Measurements from ENCODE around the gene ATP2B1. TPM values are rescaled to one million over a fixed set of nuclear protein-coding genes. Genes with fewer than 3 reads are reported as not detected.

Gene ATP2B1
- total RNA-seq, 1 donor from 2014 or later, result 12.3 TPM

DNA sequence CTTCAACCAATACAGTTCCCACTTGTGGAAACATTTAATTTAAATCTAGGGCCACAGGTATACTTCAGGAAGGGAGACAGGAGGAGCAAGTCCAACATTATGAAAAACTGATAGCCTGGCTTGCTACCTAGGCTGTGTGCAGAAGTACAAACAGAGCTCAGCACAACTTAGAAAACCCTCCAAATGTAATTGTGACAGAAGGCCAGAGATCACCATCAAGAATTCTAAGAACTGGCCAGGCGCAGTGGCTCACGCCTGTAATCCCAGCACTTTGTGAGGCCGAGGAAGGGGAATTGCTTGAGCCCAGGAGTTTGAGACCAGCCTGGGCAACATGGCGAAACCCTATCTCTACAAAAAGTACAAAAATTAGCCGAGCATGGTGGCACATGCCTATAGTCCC lies 14.1 kb downstream of the ATP2B1 start:
- ATAC-seq, result no peak
- DNase-seq (ENCODE audit: low spot score), result no peak

DNA sequence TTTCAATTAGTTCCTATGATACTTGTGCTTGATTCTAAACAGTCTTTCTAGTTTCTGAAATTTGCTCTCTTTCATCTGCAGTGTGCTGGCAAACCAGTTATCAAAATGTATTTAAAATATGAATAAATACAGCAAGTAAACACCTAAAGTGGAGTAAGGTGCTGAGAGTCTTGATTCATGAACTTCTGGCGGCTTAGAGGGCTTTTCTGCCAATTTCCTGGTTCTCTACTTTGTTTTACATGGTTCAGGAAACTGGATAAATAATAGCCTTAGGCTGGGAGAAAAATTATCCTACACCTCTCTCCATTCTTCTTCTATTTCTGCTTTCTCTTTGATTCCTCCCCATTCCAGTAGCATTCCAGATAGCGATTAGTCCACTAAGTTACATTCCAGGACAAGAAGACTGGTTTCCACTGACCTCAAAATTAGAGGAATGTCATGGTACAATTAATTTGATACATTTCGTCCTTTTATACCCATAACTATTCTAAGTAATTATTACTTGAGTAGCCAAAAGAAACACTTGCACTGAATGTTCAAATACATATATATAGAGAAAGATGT lies 14.9 kb downstream of the ATP2B1 start:
- ATAC-seq (no peak), DNase-seq (ENCODE audit: low spot score) (no peak)

DNA sequence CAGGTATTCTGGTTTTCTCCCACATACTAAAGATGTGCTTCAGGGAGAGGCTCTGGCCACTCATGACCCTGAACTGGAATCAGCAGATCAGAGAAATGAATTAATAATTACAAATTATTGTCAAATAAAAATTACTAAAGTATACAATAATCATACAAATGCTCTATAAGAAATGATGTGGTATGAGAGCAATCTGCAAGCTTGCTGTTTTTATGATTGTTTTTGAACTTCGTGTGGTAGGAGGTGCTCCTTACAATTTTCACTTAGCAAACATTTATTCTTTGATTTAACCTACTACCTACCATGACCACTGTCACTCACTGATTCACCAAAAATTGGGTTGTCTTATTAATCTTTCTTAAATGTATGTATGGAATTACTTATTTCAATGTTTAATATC lies 16.2 kb downstream of the ATP2B1 start:
- no peak for ATAC-seq
- no peak for DNase-seq (ENCODE audit: low spot score)

DNA sequence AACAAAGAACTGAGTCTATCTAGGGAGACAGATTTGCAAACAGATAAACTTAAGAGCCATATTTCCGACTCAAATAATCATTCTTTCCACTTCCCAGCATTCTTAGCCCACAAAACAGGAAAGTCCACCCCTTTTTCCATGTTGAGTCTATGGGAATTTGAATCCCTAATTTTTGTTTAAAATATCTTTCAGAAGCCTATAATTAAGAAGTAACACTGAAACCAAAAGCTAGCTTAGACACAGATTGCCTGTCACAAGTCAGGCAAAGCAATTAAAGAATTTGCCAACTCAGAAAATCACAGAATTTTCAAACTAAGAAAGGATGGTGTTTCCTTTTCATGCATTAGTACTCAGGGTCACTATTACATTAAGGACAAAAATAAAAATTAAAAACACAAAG lies 17.0 kb downstream of the ATP2B1 start:
- DNase-seq (ENCODE audit: low spot score) (no peak), ATAC-seq (no peak)

- ATAC-seq (no peak), DNase-seq (ENCODE audit: low spot score) (no peak)
Observed at GRCh38 chr12:89690925-89691324, 17.7 kb downstream of the ATP2B1 start.

- ATAC-seq (no peak), DNase-seq (ENCODE audit: low spot score) (no peak)
Observed at GRCh38 chr12:89689306-89689705, 19.3 kb downstream of the ATP2B1 start.

GRCh38 chr12:89686311-89686710 lies 22.3 kb downstream of the ATP2B1 start:
- DNase-seq (ENCODE audit: low spot score) (no peak), ATAC-seq (no peak)

DNA sequence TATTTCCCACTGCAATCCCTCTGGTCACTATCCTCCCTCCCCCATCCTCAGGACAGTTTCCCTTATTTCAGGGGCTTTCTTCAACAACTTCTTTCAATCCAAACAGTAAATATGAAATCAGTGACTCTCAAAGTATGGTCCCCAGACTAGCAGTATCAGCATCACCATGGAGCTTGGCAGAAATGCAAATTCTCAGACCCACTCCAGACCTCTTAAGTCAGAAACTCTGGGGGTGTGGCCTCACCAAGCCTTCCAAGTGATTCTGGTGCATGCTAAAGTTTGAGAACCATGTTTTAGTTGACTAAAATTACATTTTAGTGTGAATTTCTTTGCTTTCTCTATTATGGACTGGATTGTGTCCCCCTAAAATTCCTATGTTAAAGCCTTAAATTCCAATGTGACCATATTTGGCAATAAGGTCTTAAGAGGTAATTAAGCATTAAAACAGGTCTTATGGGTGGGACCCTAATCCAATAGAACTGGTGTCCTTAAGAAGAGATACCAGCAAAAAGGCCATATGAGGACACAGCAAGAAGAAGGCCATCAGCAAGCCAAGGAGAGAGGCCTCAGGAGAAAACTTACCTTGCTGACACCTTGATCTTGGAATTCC lies 23.2 kb downstream of the ATP2B1 start:
- ATAC-seq (no peak), DNase-seq (ENCODE audit: low spot score) (no peak)

DNA sequence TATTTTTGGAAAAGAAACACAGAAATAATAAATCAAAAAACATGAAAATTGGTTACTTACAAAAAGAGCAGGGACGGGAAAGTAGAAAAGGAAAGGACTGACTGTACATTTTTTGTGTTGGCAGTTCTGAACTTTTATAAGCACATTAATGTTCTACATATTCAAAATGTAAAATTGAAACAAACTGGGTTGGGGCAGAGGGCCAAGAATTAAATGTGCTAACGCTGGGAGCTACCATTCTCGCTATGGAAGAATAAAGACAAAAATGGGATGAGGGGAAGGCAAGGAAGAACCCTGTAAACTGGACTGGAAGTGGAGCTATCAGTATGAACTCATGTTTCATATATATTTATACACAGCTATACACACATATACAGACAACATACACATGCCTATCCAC lies 24.5 kb downstream of the ATP2B1 start:
- DNase-seq (ENCODE audit: low spot score) (no peak), ATAC-seq (no peak)

DNA sequence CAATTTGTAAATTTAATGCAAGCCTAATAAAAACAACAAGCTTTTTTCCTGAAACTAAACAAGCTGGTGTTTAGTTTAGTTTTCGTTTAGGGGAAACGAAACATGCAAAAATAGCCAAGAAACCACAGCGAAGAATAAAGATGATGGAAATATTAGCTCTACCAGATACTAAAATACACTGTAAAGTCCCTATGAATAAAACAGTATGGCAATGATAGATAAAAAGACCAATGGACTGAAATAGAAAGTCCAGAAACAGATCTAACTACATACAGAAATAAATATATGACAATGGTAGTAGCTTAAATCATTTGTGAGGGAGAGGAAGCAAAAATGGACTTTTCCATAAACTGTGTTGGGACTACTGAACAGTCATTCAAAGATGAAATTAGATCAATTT lies 26.4 kb downstream of the ATP2B1 start:
- ATAC-seq, result no peak

GRCh38 chr12:89680409-89680808 lies 28.2 kb downstream of the ATP2B1 start:
- no peak for DNase-seq (ENCODE audit: low spot score)
- ATAC-seq, result no peak

More for the DNA sequence above, 26.4 kb downstream of the ATP2B1 start:
- DNase-seq (ENCODE audit: low spot score), result no peak

DNA sequence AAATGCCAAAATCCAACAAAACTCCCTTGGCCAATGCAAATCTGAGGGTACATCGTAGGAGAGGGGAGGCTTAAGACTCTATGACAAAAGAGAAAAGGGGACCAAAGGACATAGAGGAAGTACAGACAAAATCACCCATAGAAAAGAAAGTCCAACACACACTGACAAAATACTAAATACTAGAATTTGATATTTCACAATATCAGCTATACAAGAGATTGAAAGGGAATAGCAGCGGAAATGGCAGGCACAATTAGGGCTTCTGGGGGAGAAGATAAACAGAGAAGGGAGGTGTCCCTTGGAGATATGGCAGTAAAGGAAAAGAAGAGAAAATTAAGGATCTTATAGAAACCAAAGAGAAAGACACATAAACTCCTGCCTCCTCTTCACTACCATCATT lies 29.0 kb downstream of the ATP2B1 start:
- no peak for ATAC-seq
- no peak for DNase-seq (ENCODE audit: low spot score)

DNA sequence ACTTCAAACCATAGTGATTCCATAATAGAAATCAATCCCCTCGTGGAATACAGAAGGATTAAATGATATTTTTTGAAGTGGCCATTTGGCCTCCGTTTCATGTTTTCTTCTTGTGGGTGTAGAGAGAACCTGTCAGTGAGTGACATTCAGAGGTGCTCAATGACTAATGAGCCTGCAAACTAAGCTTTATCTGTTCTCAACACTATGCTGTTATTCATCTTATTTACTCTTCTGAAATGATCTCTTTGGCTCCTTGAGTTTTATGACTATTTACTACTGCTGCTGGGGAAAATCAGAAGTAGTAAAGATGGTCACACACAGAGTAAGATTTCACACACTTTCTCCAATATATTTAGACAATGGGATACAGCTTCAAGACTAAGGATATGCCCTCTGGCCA lies 30.4 kb downstream of the ATP2B1 start:
- ATAC-seq (no peak), DNase-seq (ENCODE audit: low spot score) (no peak)

- DNase-seq (ENCODE audit: low spot score) (no peak), ATAC-seq (no peak)
Observed at GRCh38 chr12:89676930-89677329, 31.7 kb downstream of the ATP2B1 start.

- DNase-seq (ENCODE audit: low spot score) (no peak), ATAC-seq (no peak)
Observed at GRCh38 chr12:89674326-89674942, 34.2 kb downstream of the ATP2B1 start.

DNA sequence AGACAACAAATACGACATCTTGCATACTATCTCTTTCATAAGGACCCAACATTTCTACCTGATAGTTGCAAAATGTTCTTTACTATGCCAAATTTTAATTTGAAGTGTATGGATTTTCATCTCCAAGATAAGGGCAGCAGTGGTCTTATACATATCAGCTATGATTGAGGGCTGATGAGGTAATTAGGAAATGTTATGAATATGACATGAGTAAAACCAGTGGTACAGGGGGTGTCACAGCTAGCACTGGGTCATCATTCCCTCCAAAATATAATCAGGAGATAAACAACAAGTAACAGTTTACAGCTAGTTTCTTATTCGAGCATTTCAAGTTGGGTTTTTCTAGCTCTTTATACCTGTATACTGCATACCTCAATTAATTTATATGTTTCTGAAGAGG lies 35.0 kb downstream of the ATP2B1 start:
- ATAC-seq (no peak), DNase-seq (ENCODE audit: low spot score) (no peak)

- ATAC-seq (no peak), DNase-seq (ENCODE audit: low spot score) (no peak)
Observed at GRCh38 chr12:89672589-89672979, 36.1 kb downstream of the ATP2B1 start.

DNA sequence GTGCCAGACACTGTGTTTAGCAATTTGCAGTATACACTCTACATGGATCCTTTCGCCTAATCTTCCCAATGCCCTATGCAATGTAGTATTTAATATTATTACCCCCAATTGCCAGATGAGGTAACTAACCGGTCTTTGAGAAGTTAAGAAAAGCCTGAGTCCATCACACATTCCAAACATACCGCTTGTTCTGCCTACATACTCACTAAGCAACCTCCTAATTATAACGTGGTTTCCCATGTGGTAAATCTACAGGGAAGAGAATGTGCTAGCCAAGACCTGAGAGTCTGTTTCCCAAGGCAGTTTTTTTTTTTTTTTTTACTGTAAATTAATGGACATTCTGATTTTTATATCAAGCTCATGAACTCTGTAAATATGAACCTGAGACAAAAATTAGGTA lies 37.2 kb downstream of the ATP2B1 start:
- no peak for ATAC-seq

GRCh38 chr12:89669197-89669596 lies 39.4 kb downstream of the ATP2B1 start:
- ATAC-seq (no peak), DNase-seq (ENCODE audit: low spot score) (no peak)

More for the DNA sequence above, 37.2 kb downstream of the ATP2B1 start:
- no peak for DNase-seq (ENCODE audit: low spot score)

DNA sequence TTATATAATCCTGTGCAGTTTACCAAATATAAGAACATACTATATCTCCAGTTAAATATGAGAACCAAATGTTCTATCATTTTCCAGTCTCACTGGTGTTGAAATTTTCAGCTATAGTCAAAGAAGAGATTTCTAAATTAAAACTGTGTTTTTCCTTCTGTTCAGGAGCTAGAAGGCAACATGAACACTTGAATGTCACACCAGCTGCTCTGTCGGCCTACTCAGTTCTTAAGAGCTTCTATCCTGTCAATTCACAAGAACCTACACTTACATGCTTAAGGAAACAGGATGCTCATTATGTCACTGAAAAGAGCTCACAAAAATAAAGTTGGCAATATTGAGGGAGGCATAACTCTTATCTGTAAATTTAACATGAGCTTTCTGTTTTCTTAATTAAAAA lies 43.1 kb downstream of the ATP2B1 start:
- ATAC-seq (no peak), DNase-seq (ENCODE audit: low spot score) (no peak)

GRCh38 chr12:89664441-89664840 lies 44.2 kb downstream of the ATP2B1 start:
- no peak for ATAC-seq
- DNase-seq (ENCODE audit: low spot score), result no peak

- ATAC-seq, result peak; percentile 18
- no peak for DNase-seq (ENCODE audit: low spot score)
Observed at GRCh38 chr12:89663577-89664357, 44.9 kb downstream of the ATP2B1 start.
